ENCODE data around the gene GAK.

DNA sequence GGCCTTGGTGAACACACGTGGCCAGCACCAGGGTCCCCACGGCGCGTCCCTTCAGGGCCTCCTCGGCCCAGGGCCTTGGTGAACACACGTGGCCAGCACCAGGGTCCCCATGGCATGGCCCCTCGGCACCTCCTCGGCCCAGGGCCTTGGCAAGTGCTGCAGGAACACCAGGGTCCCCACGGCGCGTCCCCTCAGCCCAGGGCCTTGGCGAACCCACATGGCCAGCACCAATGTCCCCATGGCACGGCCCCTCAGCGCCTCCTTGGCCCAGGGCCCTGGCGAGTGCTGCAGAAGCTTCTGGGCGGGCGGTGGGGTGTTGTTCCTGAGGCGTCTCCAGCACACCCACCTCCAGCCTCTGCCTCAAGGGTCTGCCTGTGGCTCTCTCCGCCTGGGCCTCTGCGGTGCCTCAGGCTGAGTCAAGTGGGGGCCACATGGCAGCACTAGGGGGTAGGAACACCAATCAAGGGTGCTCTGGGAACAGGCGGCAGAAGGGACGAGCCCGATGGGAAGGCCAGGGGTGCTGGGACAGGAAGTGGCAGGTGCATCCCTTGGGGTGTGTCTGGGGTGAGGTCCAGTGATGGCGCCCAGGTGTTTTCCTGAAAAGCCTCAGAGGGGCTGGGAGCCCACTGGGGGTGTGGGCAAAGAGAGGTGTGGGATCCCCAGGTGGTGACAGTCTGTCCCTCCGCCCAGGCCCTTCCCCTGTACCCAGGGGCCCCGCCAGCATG is 64.4 kb downstream of the GAK start:
- TF ChIP-seq, protein P1, sequence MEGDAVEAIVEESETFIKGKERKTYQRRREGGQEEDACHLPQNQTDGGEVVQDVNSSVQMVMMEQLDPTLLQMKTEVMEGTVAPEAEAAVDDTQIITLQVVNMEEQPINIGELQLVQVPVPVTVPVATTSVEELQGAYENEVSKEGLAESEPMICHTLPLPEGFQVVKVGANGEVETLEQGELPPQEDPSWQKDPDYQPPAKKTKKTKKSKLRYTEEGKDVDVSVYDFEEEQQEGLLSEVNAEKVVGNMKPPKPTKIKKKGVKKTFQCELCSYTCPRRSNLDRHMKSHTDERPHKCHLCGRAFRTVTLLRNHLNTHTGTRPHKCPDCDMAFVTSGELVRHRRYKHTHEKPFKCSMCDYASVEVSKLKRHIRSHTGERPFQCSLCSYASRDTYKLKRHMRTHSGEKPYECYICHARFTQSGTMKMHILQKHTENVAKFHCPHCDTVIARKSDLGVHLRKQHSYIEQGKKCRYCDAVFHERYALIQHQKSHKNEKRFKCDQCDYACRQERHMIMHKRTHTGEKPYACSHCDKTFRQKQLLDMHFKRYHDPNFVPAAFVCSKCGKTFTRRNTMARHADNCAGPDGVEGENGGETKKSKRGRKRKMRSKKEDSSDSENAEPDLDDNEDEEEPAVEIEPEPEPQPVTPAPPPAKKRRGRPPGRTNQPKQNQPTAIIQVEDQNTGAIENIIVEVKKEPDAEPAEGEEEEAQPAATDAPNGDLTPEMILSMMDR (IDR thresholded peaks at IDR 0.05; ENCODE audit: low read depth, low read length, missing input control) = no peak
- TF ChIP-seq, protein P2, sequence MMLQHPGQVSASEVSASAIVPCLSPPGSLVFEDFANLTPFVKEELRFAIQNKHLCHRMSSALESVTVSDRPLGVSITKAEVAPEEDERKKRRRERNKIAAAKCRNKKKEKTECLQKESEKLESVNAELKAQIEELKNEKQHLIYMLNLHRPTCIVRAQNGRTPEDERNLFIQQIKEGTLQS (IDR thresholded peaks at IDR 0.05) = no peak
- TF ChIP-seq RAD21 (IDR thresholded peaks at IDR 0.05) (no peak), YY1 (IDR thresholded peaks at IDR 0.05) (no peak), NR2F2 (IDR thresholded peaks at IDR 0.05) (no peak), SP1 (IDR thresholded peaks at IDR 0.05) (no peak), GABPA (IDR thresholded peaks at IDR 0.05 in 1 of 2, conservative IDR thresholded peaks at IDR 0.05 in 1 of 2) (no peak), TAF1 (conservative IDR thresholded peaks at IDR 0.05) (no peak), FOXA1 (IDR thresholded peaks at IDR 0.05) (no peak), MAX (IDR thresholded peaks at IDR 0.05) (no peak), EGR1 (IDR thresholded peaks at IDR 0.05; ENCODE audit: low read depth in 2 of 2) (no peak)
- TF ChIP-seq, protein P3, sequence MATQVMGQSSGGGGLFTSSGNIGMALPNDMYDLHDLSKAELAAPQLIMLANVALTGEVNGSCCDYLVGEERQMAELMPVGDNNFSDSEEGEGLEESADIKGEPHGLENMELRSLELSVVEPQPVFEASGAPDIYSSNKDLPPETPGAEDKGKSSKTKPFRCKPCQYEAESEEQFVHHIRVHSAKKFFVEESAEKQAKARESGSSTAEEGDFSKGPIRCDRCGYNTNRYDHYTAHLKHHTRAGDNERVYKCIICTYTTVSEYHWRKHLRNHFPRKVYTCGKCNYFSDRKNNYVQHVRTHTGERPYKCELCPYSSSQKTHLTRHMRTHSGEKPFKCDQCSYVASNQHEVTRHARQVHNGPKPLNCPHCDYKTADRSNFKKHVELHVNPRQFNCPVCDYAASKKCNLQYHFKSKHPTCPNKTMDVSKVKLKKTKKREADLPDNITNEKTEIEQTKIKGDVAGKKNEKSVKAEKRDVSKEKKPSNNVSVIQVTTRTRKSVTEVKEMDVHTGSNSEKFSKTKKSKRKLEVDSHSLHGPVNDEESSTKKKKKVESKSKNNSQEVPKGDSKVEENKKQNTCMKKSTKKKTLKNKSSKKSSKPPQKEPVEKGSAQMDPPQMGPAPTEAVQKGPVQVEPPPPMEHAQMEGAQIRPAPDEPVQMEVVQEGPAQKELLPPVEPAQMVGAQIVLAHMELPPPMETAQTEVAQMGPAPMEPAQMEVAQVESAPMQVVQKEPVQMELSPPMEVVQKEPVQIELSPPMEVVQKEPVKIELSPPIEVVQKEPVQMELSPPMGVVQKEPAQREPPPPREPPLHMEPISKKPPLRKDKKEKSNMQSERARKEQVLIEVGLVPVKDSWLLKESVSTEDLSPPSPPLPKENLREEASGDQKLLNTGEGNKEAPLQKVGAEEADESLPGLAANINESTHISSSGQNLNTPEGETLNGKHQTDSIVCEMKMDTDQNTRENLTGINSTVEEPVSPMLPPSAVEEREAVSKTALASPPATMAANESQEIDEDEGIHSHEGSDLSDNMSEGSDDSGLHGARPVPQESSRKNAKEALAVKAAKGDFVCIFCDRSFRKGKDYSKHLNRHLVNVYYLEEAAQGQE (IDR thresholded peaks at IDR 0.05) = no peak
